SK-N-SH treated with all-trans-retinoic acid at 6 μM for 48 hours (cell line): ENCODE results near the gene RARS2.

Experiments used
- ATAC-seq: fragments of 200-7000 bp; cut with Tn5 transposase; 3 replicates; pipeline ENCODE4 v1.9.1; 2020; ENCODE audit warnings: mild to moderate bottlenecking, moderate library complexity
- ARNTL ChIP-seq: fragments of 450-650 bp; formaldehyde crosslinking; IDR thresholded peaks from 2 replicates; pipeline ENCODE4 v1.5.0; 2020; ENCODE audit warnings: low read depth, mild to moderate bottlenecking, moderate library complexity, borderline replicate concordance
- BACH2 ChIP-seq: fragments of 250-450 bp; sonication (Bioruptor Pico); IDR thresholded peaks from 2 replicates; pipeline ENCODE4 v1.9.0; 2021; ENCODE audit warnings: mild to moderate bottlenecking, borderline replicate concordance
- CREB5 ChIP-seq: fragments of 250-450 bp; sonication (Bioruptor Pico); IDR thresholded peaks from 2 replicates; pipeline ENCODE4 v1.5.1; 2020; ENCODE audit warnings: low read depth, mild to moderate bottlenecking, moderate library complexity
- CSDC2 ChIP-seq: fragments of 250-450 bp; sonication (Bioruptor Pico); IDR thresholded peaks from 2 replicates; pipeline ENCODE4 v1.5.0; 2020; ENCODE audit warnings: mild to moderate bottlenecking, moderate library complexity
- ESRRG ChIP-seq: fragments of 250-450 bp; sonication (Bioruptor Pico); IDR thresholded peaks from 2 replicates; pipeline ENCODE4 v1.6.1; 2021; ENCODE audit warnings: mild to moderate bottlenecking
- GLIS3 ChIP-seq: fragments of 250-450 bp; sonication (Bioruptor Pico); IDR thresholded peaks from 2 replicates; pipeline ENCODE4 v1.5.0; 2020; ENCODE audit warnings: mild to moderate bottlenecking, moderate library complexity
- ISL1 ChIP-seq: fragments of 250-450 bp; sonication (Bioruptor Pico); IDR thresholded peaks from 2 replicates; pipeline ENCODE4 v2.1.2; 2022; ENCODE audit warnings: mild to moderate bottlenecking, moderate library complexity
- OSR1 ChIP-seq: fragments of 250-450 bp; sonication (Bioruptor Pico); IDR thresholded peaks from 2 replicates; pipeline ENCODE4 v1.8.0; 2022; ENCODE audit warnings: moderate library complexity, mild to moderate bottlenecking, inconsistent platforms
- PATZ1 ChIP-seq: fragments of 250-450 bp; sonication (Bioruptor Pico); IDR thresholded peaks from 2 replicates; pipeline ENCODE4 v1.8.0; 2020; ENCODE audit warnings: mild to moderate bottlenecking, moderate library complexity, borderline replicate concordance
- PPARA ChIP-seq: fragments of 250-450 bp; sonication (Bioruptor Pico); IDR thresholded peaks from 2 replicates; pipeline ENCODE4 v1.5.0; 2020; ENCODE audit warnings: mild to moderate bottlenecking, borderline replicate concordance
- RARB ChIP-seq: fragments of 250-450 bp; sonication (Bioruptor Pico); IDR thresholded peaks from 2 replicates; pipeline ENCODE4 v1.8.0; 2021; ENCODE audit warnings: mild to moderate bottlenecking, moderate library complexity
- SNAI2 ChIP-seq: fragments of 250-450 bp; sonication (Bioruptor Pico); IDR thresholded peaks from 2 replicates; pipeline ENCODE4 v1.5.0; 2020; ENCODE audit warnings: mild to moderate bottlenecking, moderate library complexity
- TCF4 ChIP-seq: fragments of 250-450 bp; sonication (Bioruptor Pico); IDR thresholded peaks from 2 replicates; pipeline ENCODE4 v1.8.0; 2021; ENCODE audit warnings: mild to moderate bottlenecking, moderate library complexity, borderline replicate concordance
- TOX ChIP-seq: fragments of 250-450 bp; sonication (Bioruptor Pico); IDR thresholded peaks from 2 replicates; pipeline ENCODE4 v1.8.0; 2021; ENCODE audit warnings: mild to moderate bottlenecking, moderate library complexity, borderline replicate concordance
- TSHZ2 ChIP-seq: fragments of 250-450 bp; sonication (Bioruptor Pico); IDR thresholded peaks from 2 replicates; pipeline ENCODE4 v1.5.0; 2020; ENCODE audit warnings: mild to moderate bottlenecking, moderate library complexity
- ZFP3 ChIP-seq: fragments of 250-450 bp; sonication (Bioruptor Pico); IDR thresholded peaks from 2 replicates; pipeline ENCODE4 v1.5.0; 2020; ENCODE audit warnings: mild to moderate bottlenecking, moderate library complexity
- ZNF70 ChIP-seq: fragments of 450-650 bp; formaldehyde crosslinking; IDR thresholded peaks from 2 replicates; pipeline ENCODE4 v1.5.0; 2020; ENCODE audit warnings: mild to moderate bottlenecking, moderate library complexity
- ZNF8 ChIP-seq: fragments of 450-650 bp; formaldehyde crosslinking; IDR thresholded peaks from 2 replicates; pipeline ENCODE4 v1.5.0; 2020; ENCODE audit warnings: mild to moderate bottlenecking, moderate library complexity
- TF ChIP-seq, protein P1 (sequence below): fragments of 250-450 bp; sonication (Bioruptor Pico); IDR thresholded peaks from 2 replicates; pipeline ENCODE4 v1.8.0; 2021; ENCODE audit warnings: low read depth, mild to moderate bottlenecking, moderate library complexity, borderline replicate concordance
- TF ChIP-seq, protein P2 (sequence below): fragments of 250-450 bp; sonication (Bioruptor Pico); IDR thresholded peaks from 2 replicates; pipeline ENCODE4 v1.5.1; 2021; ENCODE audit warnings: mild to moderate bottlenecking, moderate library complexity

RARS2 gene

DNA sequence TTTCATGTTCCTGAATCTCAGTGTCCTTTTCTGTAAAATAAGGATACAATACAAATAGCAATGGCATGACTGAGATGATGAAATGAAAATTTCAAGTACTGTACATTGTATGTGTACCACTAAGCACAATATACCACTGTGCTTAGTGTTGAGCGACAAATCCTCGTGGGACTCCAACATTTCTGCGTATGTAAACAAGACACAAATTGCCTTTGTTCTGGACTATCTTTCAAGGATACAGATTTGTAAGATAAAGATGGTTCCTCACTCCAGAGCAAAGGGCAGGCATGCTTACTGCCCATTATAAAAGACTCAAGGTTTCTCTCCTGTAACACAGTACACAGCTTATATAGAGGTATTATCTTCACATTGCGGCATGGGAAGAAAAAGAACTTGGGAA lies 6.0 kb downstream of the RARS2 start:
- TF ChIP-seq SNAI2 (CRISPR knock-in tag) (no peak), TCF4 (no peak), PPARA (no peak), RARB (CRISPR knock-in tag) (no peak), BACH2 (CRISPR knock-in tag) (no peak)
- TF ChIP-seq, all 23 proteins: peak for 0
- ATAC-seq, result no peak

DNA sequence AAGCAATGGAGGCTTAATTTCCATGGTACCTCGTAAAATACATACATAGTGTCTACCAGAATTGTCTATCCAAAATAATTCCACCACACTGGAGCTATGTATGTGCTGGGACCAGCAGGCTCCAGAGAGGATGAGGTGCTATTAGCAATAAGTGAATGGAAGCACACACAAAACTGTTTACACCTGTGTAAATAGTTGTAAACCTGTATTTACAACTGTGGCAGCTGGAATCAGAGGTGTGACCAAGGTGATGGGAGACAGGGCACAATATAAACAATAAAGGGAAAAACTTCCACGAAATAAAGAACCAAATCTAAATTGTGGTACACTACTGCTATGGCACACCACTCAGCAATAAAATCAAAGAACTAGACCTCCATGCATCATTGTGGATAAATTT lies 14.4 kb downstream of the RARS2 start:
- ATAC-seq, result no peak; the same call in 2 of the 3 replicates
- TF ChIP-seq ARNTL (CRISPR knock-in tag) (no peak), SNAI2 (CRISPR knock-in tag) (no peak), ISL1 (CRISPR knock-in tag) (no peak), PPARA (no peak), BACH2 (CRISPR knock-in tag) (no peak), RARB (CRISPR knock-in tag) (no peak), TOX (CRISPR knock-in tag) (no peak), OSR1 (CRISPR knock-in tag) (no peak), ZFP3 (CRISPR knock-in tag) (no peak), GLIS3 (CRISPR knock-in tag) (no peak), ESRRG (CRISPR knock-in tag) (no peak), ZNF8 (no peak), TCF4 (no peak), CSDC2 (no peak), ZNF70 (no peak)
- TF ChIP-seq, protein P1, sequence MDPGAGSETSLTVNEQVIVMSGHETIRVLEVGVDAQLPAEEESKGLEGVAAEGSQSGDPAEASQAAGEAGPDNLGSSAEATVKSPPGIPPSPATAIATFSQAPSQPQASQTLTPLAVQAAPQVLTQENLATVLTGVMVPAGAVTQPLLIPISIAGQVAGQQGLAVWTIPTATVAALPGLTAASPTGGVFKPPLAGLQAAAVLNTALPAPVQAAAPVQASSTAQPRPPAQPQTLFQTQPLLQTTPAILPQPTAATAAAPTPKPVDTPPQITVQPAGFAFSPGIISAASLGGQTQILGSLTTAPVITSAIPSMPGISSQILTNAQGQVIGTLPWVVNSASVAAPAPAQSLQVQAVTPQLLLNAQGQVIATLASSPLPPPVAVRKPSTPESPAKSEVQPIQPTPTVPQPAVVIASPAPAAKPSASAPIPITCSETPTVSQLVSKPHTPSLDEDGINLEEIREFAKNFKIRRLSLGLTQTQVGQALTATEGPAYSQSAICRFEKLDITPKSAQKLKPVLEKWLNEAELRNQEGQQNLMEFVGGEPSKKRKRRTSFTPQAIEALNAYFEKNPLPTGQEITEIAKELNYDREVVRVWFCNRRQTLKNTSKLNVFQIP (CRISPR knock-in tag), result no peak
- TF ChIP-seq, protein P2, sequence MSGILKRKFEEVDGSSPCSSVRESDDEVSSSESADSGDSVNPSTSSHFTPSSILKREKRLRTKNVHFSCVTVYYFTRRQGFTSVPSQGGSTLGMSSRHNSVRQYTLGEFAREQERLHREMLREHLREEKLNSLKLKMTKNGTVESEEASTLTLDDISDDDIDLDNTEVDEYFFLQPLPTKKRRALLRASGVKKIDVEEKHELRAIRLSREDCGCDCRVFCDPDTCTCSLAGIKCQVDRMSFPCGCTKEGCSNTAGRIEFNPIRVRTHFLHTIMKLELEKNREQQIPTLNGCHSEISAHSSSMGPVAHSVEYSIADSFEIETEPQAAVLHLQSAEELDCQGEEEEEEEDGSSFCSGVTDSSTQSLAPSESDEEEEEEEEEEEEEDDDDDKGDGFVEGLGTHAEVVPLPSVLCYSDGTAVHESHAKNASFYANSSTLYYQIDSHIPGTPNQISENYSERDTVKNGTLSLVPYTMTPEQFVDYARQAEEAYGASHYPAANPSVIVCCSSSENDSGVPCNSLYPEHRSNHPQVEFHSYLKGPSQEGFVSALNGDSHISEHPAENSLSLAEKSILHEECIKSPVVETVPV (CRISPR knock-in tag), result no peak

DNA sequence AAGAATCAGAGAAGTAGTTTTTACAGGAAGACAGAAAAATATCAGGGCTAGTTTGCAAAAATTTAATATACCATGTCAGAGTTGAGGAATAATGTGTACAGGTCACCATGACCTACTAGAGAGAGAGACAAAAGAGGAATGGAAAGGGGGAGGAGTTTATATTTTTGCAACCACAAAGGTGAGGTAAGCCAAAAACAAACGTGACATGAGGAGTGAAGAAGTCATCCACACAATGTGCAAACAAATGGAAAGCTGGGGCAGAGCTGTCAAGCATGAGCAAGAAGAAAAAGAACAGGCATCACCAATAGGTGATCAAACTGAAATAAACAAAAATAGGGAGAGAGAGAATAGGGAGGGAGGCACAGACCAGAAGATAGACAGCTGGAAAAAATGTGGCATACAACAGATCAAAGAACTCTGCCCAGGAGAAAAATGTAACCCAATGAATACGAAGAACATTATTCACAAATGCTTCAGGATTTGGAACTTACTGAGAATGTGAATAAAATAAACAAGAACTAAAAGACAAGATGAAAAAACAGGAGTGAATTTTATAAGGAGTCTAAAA lies 15.5 kb downstream of the RARS2 start:
- no peak for ATAC-seq
- no peak for TF ChIP-seq PATZ1
- TF ChIP-seq, protein P2 (CRISPR knock-in tag), result no peak
- TF ChIP-seq GLIS3 (CRISPR knock-in tag), result no peak
- TF ChIP-seq ARNTL (CRISPR knock-in tag), result no peak
- TF ChIP-seq ISL1 (CRISPR knock-in tag), result no peak
- TF ChIP-seq ZFP3 (CRISPR knock-in tag), result no peak
- TF ChIP-seq CREB5 (CRISPR knock-in tag), result no peak
- TF ChIP-seq TSHZ2 (CRISPR knock-in tag), result no peak
